HepG2 (cell line): ENCODE results near the gene RAP1GAP2. TPM values are rescaled to one million over a fixed set of nuclear protein-coding genes. Genes with fewer than 3 reads are reported as not detected.

Source experiments
- ATAC-seq: fragments of 200-7000 bp; cut with Tn5 transposase; 3 replicates; pipeline ENCODE4 v1.9.1; 2020; ENCODE audit warnings: mild to moderate bottlenecking, moderate library complexity
- BruUV-seq: library from RNA; stranded (reverse); fragments of 400-500 nt; replicated peaks from 2 replicates; lab custom pipeline; 2021; lab: Mats Ljungman, UMichigan
- CTCF ChIA-PET: fragments of 300-600 bp; formaldehyde crosslinking; extraction: SDS; loops from one replicate; lab custom pipeline; 2021; ENCODE audit warnings: low total read pairs, inconsistent platforms, low intra/inter-chr PET ratio; lab: Yijun Ruan, JAX
- POLR2A ChIA-PET: fragments of 350-600 bp; sonication (Branson Sonifier 250); formaldehyde crosslinking; loops from one replicate; lab custom pipeline; 2020; ENCODE audit warnings: antibody characterized with exemption, inconsistent platforms; lab: Yijun Ruan, JAX
- DNase-seq: peaks from one replicate; pipeline ENCODE4 v3.0.0-alpha.2; 2015; ENCODE audit warnings: low spot score
- FAIRE-seq: peaks from 3 replicates; lab custom pipeline; 2011; peaks lifted over from hg19 to GRCh38; lab: Jason Lieb, UNC
- H2AFZ ChIP-seq: one replicate; pipeline ENCODE4 v1.6.1; 2011; ENCODE audit warnings: low read length, inconsistent platforms
- H3K27ac ChIP-seq: fragments of 300-600 bp; 3 replicates; pipeline ENCODE4 v1.8.0; 2011; ENCODE audit warnings: mixed run types, mild to moderate bottlenecking, mixed read lengths, low read length, inconsistent platforms; ENCODE audit not compliant: insufficient read depth; ENCODE audit errors: extremely low read length
- H3K27me3 ChIP-seq, 2 experiments: fragments of 200-600 bp in 1 of 2; 2 replicates in 1 of 2; 3 replicates in 1 of 2; pipeline versions ENCODE4 v1.6.0 to v1.8.0; 2011; ENCODE audit warnings: low read length in 2 of 2, mild to moderate bottlenecking in 2 of 2, moderate library complexity in 2 of 2, inconsistent platforms in 1 of 2; ENCODE audit not compliant: insufficient read depth in 2 of 2, control insufficient read depth in 1 of 2
- H3K36me3 ChIP-seq, 2 experiments: fragments of 200-600 bp in 1 of 2; replicated peaks in 1 of 2; 2 replicates in 1 of 2; 3 replicates in 1 of 2; pipeline versions ENCODE4 v1.5.1 to v1.8.0; 2011; ENCODE audit warnings: low read length in 2 of 2, inconsistent platforms in 1 of 2; ENCODE audit not compliant: insufficient read depth in 2 of 2, control insufficient read depth in 1 of 2
- H3K4me1 ChIP-seq: 2 replicates; pipeline ENCODE4 v1.5.1; 2012; ENCODE audit warnings: low read length, inconsistent platforms; ENCODE audit not compliant: insufficient read depth
- H3K4me2 ChIP-seq: 2 replicates; pipeline ENCODE4 v1.6.0; 2011; ENCODE audit warnings: low read depth, low read length, inconsistent platforms
- H3K4me3 ChIP-seq, 3 experiments: fragments of 200-600 bp in 1 of 3; sonication (generic), shearing (Covaris generic) in 1 of 3; replicated peaks in 1 of 3; 2 replicates each; pipeline ENCODE4 v1.5.1; 2011 to 2016; ENCODE audit warnings: low read length in 3 of 3, inconsistent platforms in 2 of 3, low read depth in 2 of 3, mild to moderate bottlenecking in 2 of 3, control low read depth in 1 of 3, mixed read lengths in 1 of 3; ENCODE audit not compliant: insufficient read depth in 1 of 3
- H3K79me2 ChIP-seq: one replicate; pipeline ENCODE4 v1.6.1; 2011; ENCODE audit warnings: low read length, inconsistent platforms; ENCODE audit not compliant: insufficient read depth
- H3K9ac ChIP-seq: 2 replicates; pipeline ENCODE4 v1.6.0; 2011; ENCODE audit warnings: mild to moderate bottlenecking, low read depth, low read length, inconsistent platforms; ENCODE audit not compliant: insufficient read depth
- H3K9me3 ChIP-seq: 2 replicates; pipeline ENCODE4 v1.5.1; 2012; ENCODE audit warnings: mild to moderate bottlenecking, low read length
- H4K20me1 ChIP-seq: 2 replicates; pipeline ENCODE4 v1.6.0; 2011; ENCODE audit warnings: inconsistent platforms, mild to moderate bottlenecking, low read length, moderate library complexity; ENCODE audit not compliant: insufficient read depth
- HMGA1 ChIP-seq: sonication (generic); formaldehyde crosslinking; conservative IDR thresholded peaks from 2 replicates; pipeline ENCODE4 v1.4.0; 2020; ENCODE audit warnings: missing genetic modification reagents
- NR2C2 ChIP-seq: sonication (generic); formaldehyde crosslinking; IDR thresholded peaks from 2 replicates; pipeline ENCODE4 v1.4.0; 2020; ENCODE audit warnings: missing genetic modification reagents, mild to moderate bottlenecking, moderate library complexity, borderline replicate concordance
- PLSCR1 ChIP-seq: sonication (generic); formaldehyde crosslinking; IDR thresholded peaks from 2 replicates; pipeline ENCODE4 v1.5.0; 2020; ENCODE audit warnings: missing genetic modification reagents, mild to moderate bottlenecking, borderline replicate concordance
- POLR2AphosphoS5 ChIP-seq: IDR thresholded peaks from 2 replicates; pipeline ENCODE4 v1.6.1; 2012; ENCODE audit warnings: low read depth, low read length
- ZBTB46 ChIP-seq: sonication (generic); formaldehyde crosslinking; IDR thresholded peaks from 2 replicates; pipeline ENCODE4 v1.4.0; 2020; ENCODE audit warnings: mild to moderate bottlenecking, missing genetic modification reagents, borderline replicate concordance
- ZNF441 ChIP-seq: sonication (generic); formaldehyde crosslinking; IDR thresholded peaks from 2 replicates; pipeline ENCODE4 v1.7.0; 2021; ENCODE audit warnings: missing genetic modification reagents, borderline replicate concordance
- ZNF710 ChIP-seq: sonication (generic); formaldehyde crosslinking; IDR thresholded peaks from 2 replicates; pipeline ENCODE4 v1.5.0; 2020; ENCODE audit warnings: mild to moderate bottlenecking, missing genetic modification reagents, borderline replicate concordance
- ZNF770 ChIP-seq: sonication (generic); formaldehyde crosslinking; IDR thresholded peaks from 2 replicates; pipeline ENCODE4 v1.5.0; 2020; ENCODE audit warnings: mild to moderate bottlenecking, missing genetic modification reagents
- WGBS: methylation state at CpG from one replicate; pipeline ENCODE4 v1.1.6; 2017; ENCODE audit warnings: low lambda C conversion rate; 5-methylcytosine and 5-hydroxymethylcytosine counted together
- in situ Hi-C: cut with HindIII; loops from 2 replicates; pipeline ENCODE4 v1.10.0; 2017; ENCODE audit warnings: low pct_unique_long_range_greater_than_20kb; ENCODE audit not compliant: extremely low pct_ligation_motif_present
- intact Hi-C: fragments of 100-400 bp; cut with micrococcal nuclease; formaldehyde crosslinking; loops from one replicate; pipeline ENCODE4 v1.10.0; 2022; ENCODE audit not compliant: unreplicated experiment
- polyA plus RNA-seq, 8 experiments: library from polyadenylated mRNA; depleted of rRNA in 3 of 8; stranded (reverse) in 7 of 8; unstranded in 1 of 8; fragments of >200 nt; fragmentation: Illumina TruSeq in 4 of 8; extraction: Trizol in 4 of 8; gene quantifications; 2 replicates each; pipeline versions ENCODE4 v1.2.1 to v1.2.3, GENCODE V29; 2011 to 2016; ENCODE audit warnings: low read depth in 4 of 8, missing spikeins in 1 of 8, mixed read lengths in 1 of 8; ENCODE audit not compliant: insufficient read depth in 1 of 8
- total RNA-seq, 5 experiments: library from RNA; depleted of rRNA; stranded (reverse); fragments of >200 nt; fragmentation: Illumina TruSeq; extraction: Trizol; gene quantifications; 2 replicates each; pipeline ENCODE4 v1.2.3, GENCODE V29; 2016; ENCODE audit warnings: low read depth in 1 of 5

Gene RAP1GAP2
- total and polyA plus RNA-seq, 2 of the 13 experiments (the other 11 are each of a cell fraction or from before 2014, with no cell fraction given) = 10.9 to 12.0 TPM

GRCh38 chr17:2789700-2790099 is 6.5 kb upstream of the RAP1GAP2 start:
- in situ Hi-C loops (no loop called here), intact Hi-C loops (no loop called here)
- DNase-seq = no peak
- no peak for FAIRE-seq
- Histone ChIP-seq H3K79me2 (no peaks in the 10 kb centered on the region), H3K4me3 (no peak overlapping the region), H3K36me3 (no peaks in the 10 kb centered on the region), H2AFZ (no peak overlapping the region), H3K9ac (no peak overlapping the region), H4K20me1 (peaks cover 3% of the 10 kb centered on the region; the same call in 1 of the 2 replicates), H3K27me3 (peaks cover 2 to 3% of the 10 kb centered on the region in 2 experiments; a peak in 2 of 5 replicates), H3K9me3 (no peaks in the 10 kb centered on the region), H3K27ac (no peak overlapping the region), H3K4me2 (no peak overlapping the region), H3K4me1 (no peaks in the 10 kb centered on the region)
- WGBS = 3% methylated on average over 3 of the region's 3 CpGs
- no peak for ATAC-seq
- no TSS peak for BruUV-seq
- ChIA-PET CTCF (no interaction called here), POLR2A (interaction anchor here (0.7 kb wide), 1 partner anchor 847 kb away, joined by 3 read pairs; the partner anchor contains the start of gene SHPK)
- TF ChIP-seq NR2C2 (CRISPR knock-in tag) (no peak), PLSCR1 (CRISPR knock-in tag) (no peak), POLR2AphosphoS5 (no peak), ZNF710 (CRISPR knock-in tag) (no peak), ZBTB46 (CRISPR knock-in tag) (no peak), ZNF770 (no peak), ZNF441 (CRISPR knock-in tag) (no peak), HMGA1 (CRISPR knock-in tag) (no peak)
